Stimulated activated CD8-positive, alpha-beta memory T cell treated with anti-CD3 and anti-CD28 coated beads, Interleukin-15, amount 100 ng/mL, for 48 hours (primary cell): ENCODE measurements around the gene UBQLN4.

Experiments
- DNase-seq, 2 donors: peaks; one replicate each; pipeline ENCODE4 v3.0.0-alpha.2; 2020; ENCODE audit warnings: low read depth in 2 of 2

Gene UBQLN4

DNA sequence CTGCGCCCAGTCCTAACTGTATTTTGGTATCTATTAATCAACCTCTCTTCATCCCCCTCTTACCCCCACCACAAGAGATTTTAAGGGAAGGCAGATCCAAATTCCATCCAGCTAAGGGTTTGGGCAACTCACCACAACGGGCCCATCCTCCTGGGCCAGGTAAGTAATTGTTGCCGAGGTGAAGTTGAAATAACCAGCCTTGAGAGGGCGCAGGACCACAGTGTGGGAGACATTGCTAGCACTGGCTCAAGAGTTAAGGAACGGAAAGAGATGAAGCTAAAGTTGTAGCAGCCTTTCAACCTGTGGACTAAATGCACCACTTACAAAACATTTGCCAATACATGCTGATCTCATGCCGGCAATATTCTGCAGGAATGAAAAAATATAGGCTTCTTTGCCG, 38.8 kb downstream of the UBQLN4 start:
- no peak for DNase-seq

DNA sequence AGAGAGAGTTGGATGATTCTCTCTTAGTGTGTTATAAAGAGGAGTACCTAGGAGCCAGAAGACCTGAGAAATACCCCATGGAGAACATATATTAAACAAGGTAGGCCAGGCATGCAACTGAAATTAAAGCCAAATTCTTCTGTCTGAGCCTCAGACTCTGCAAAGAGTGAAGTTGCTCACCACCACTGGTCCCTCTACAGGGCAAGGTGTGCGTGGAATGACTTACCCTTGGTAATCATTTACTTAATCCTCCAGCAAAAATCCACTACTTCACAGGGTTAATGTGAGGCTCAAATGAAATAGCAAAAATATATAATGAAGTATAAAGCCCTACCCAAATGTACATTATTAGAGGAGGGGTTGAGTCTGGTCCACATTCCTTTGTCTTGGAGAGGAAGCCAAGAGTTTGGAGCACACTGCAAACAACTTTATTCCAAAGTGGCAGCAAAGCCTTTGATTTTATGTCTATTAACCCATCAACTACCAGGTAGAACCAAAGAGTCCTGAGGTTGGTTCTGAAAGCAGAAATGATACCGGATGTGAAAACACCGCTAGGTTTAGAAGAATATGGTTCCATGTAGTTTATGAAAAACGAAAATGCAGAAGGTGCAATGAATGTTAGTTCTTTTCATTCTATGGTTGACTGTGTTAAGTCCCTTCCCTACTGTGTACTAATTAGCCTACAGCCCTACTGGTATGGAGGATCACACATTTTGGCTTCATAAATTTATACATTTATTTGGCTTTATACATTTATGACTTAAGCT, 41.4 kb downstream of the UBQLN4 start:
- DNase-seq, result no peak

DNA sequence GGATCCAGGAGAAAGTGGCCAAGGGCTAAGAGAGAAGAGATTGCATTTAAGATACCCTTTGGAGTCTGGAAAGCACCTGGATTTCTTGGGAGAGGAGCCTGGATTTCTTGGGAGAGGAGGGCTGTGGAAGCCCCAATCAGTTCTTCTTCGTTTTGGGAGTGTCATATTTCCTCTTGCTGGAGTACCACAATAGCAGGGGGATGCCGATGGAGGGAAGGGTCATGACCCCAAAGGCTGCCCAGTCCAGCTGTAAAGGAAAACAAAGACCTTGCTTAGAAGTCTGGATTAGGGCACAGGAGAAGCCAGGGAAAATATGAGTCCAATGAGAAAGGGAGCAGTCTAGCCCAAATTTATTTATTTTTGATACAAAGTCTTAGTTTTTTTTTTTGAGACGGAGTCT, 44.2 kb downstream of the UBQLN4 start:
- no peak for DNase-seq

DNA sequence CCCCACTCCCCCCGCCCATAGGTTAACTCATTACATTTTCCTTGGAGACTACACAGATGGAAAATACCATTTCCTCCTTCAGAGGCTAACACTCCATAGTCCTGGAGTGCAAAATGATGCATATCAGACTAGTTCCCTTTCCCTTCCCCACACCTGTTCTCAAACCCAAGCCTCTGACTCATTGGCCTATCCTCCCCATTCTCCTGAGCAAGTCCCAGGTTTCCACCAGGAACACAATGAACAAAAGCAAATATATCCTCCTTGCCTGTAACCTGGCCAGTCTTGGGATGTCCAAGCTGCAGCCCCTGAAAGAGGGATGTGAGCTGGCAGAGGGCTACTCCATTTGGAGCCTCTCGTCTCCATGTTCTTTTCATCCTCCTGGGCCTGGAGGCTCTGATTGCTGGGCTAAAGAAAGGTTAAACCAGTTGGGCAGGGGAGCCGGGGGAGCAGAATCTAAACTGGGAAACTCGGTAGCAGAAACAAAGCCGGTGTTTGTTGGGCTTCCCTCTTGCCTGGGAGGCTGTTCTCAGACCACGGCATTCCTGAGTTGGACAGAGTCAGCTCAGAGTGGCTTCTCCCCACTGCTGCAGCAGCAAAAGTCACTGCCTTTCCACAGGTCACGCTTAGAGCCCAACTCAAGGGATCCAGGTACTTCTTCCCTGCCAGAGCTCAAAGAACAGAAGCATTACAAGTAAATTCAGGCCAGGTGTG, 46.8 kb downstream of the UBQLN4 start:
- no peak for DNase-seq

DNA sequence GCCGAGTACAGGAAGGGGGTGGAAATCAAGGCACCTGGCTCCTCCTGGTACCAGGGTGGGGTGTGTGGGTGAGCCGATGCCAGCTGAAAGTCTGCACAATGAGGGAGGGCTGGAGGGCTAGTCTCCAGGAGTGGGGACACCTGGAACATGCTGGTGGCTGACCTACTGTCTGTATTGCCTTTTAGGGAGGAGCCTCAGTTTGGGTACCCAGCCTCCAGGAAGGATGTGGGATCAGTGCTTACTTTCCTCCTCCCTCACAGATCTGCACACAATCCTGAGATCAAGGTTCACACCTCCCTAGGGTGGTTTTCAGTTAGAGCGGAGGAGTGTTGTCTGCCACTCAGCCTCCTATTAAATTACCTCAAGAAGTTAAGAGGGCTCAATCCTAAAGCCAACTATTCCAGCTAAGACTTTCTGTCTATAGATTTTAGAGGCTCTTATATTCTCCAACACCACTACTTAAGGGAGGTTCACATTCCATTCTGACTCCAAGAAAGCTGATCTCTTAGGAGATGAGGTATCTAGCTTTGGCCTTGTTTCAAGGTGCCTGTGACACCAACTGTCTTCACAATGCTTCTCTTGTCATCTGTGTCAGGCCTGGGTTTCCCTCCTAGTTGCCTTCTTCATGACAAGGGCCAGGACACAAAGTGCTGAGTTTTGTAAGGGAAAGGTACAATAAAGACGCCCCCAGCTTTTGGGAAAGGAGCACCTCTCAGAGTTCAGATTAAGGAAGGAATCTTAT, 48.6 kb downstream of the UBQLN4 start:
- DNase-seq, result no peak

DNA sequence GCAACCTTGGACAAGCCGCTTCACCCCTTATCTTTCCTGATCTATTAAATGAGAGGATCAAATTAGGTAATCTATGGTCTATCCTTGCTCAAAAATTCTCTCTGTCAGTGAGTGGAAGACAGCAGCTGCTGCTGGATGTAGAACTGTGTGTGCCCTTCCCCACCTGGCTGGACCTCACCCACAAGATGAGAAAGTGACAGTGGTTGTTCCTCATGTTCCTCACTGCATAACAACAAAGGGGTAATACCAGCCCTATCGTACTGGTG, 49.7 kb downstream of the UBQLN4 start:
- DNase-seq, result no peak

DNA sequence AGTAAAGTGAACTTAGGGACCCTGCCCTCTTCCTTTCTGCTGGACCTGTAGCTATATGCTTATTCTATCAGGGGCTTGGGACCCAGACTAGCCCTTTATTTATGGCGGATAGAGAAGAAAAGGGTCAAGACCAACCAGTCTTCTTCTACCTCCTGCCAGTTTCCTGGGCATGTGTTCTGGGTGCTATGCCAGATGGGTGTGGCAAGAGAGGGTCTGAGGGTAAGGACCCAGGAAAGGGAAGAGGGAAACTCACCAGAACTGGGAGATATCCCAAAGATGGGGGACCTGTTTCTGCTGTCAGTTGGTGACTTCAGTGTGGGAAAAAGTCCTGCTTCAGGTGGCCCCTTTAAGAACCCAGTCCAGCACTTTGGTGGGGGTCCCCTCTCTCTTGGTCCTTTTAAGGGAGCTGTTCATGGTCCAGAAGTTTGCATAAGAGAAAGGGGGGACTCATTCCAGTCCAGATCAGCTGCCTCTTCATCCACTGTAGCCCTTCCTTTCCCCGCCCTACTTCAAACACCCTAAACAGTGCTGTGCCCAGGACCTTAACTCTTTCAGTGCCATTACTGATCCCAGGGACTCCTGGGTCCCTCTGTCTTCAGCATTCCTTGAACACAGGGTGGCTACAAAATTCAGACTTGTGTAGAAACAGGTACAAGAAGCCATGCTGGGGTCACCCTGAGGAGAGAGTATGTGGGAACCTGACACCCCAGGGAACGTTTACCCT, 51.2 kb downstream of the UBQLN4 start:
- no peak for DNase-seq

DNA sequence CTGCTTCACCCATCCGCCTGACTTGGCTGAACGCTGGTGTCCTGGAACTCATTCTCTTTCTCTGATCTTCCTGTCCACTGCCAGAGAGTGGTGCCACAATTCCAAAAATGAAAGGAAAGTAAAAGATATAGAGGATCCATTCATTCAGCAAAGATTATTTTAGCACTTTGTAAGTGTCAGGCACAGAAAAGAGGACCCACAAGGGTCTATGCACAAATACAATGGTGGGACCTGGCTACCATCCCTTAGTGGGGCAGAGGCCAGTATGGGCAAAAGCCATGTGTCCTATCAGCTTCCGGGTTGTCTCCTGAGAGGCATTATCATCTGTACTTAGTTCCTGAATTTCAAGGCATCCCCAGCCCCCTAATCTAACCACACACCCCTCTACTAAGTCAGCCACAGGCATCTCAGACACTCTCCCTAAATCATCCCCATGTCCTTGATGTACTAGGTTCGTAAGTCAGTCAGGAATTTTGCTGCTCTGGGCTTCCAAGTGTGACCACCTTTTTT, 51.9 kb downstream of the UBQLN4 start:
- DNase-seq, result no peak

DNA sequence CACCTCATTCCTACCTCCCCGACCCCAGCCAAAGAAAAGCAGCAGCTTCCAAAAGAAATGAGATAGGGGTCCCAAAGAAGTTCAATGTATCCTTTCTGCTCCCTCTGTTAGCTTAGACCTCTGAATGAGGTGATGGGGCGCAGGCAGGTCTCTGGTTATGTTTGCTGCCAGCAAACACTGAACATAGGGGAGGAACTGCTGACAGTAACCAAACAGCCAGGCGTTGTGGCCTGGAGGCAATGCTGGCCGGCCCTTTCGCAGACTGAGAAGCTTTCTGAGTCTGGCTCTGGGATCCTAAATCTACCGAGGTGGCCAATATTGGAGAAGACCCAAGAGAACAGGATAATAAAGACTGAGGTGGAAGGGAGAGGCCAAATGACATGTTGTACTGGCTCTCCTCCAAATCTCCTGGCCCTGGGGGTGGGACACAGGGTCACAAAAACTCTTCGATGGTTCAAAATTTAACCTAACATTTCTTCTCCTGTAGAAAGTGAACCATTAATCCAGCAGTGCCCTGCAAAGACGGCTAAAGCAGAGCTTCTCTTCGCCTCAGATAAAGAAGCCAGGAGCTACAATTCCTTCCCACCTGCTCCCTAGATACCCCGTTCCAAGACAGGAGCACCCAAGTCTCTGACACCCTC, 52.5 kb downstream of the UBQLN4 start:
- DNase-seq, result no peak

DNA sequence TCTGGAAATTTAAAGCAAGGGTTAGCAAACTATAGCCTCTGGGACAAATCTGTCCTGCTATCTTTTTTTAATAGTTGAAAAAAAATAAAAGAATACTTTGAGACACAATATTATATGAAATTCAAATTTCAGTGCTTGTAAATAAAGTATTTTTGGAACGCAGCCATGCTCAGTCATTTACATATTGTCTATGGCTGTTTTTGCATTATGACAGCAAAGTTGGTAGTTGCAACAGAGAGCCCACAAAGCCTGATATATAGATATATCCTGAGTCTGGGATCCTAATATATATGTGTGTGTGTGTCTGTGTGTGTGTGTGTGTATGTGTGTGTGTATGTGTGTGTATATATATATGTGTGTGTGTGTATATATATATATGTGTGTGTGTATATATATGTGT, 53.6 kb downstream of the UBQLN4 start:
- DNase-seq, result no peak

DNA sequence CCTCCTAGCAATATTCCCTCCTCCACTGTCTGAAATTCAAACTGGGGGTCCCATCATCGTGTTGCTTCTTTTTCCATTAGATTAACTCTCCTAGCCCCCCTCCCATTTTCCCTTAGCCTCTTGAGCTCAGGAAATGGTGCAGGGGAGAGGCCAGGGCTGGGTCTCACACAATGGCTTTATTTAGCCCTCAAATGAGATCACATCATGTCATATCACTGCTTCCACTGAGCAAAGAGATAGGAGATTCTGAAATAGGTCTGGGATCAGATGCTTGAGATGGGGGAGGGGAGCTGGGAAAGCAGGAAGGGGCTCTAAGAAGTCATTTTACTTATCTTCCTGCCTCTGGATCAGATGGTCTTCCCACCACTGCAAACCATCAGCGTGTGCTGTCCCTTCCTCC, 57.4 kb downstream of the UBQLN4 start:
- DNase-seq, result no peak

DNA sequence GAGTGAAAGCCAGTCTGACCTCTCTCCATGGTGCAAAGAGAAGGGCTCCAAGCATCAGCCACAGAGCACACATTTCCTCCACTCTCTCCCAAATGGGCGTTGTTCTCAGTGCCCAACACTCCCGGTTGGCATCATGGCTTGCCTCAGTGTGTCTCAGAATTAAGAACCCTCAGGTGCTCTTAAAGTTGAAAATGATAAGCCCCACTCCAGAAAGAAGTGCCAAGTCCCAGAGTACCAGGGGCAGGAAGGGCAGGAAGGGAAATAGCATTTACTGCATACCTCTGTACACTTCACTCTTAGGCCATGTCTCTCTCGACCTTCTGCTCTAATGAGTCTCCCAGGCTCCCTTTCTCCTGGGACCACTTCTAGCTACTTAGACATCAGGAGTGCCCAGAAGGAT, 60.0 kb downstream of the UBQLN4 start:
- no peak for DNase-seq

DNA sequence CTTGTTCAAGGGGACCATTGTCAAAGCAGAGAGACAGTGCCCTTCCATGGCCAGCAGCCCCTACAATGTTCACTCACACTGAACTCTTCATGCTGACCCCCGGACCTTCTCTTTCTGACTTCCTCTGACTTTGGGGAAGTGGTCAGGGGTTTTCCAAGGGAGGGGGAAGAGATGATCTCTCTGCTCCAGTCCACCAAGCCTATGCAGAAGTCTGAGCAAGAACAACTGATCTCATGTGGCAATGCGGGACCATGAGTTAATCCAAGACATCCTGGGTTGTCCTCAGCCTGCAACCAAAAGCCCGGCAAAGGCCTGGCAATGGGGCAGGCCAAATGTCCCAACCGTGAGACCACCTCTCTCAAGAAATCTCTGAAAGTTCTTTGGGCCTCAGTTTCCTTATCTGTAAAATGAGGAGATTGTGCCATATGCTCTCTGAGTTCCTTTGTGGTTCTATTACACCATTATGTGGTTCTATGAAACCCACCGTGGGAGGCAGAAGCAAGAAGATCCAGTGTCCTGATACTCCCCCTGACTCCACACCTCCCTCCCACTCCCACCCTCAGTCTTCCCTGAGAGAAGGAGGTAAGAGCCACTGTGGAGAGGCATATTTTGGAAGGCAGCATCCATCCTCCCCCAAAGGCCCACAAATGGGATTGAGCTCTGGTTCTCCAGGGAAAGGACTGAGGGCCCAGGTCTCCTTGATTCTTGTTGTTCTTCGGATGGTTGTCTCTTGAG, 63.4 kb downstream of the UBQLN4 start:
- no peak for DNase-seq

DNA sequence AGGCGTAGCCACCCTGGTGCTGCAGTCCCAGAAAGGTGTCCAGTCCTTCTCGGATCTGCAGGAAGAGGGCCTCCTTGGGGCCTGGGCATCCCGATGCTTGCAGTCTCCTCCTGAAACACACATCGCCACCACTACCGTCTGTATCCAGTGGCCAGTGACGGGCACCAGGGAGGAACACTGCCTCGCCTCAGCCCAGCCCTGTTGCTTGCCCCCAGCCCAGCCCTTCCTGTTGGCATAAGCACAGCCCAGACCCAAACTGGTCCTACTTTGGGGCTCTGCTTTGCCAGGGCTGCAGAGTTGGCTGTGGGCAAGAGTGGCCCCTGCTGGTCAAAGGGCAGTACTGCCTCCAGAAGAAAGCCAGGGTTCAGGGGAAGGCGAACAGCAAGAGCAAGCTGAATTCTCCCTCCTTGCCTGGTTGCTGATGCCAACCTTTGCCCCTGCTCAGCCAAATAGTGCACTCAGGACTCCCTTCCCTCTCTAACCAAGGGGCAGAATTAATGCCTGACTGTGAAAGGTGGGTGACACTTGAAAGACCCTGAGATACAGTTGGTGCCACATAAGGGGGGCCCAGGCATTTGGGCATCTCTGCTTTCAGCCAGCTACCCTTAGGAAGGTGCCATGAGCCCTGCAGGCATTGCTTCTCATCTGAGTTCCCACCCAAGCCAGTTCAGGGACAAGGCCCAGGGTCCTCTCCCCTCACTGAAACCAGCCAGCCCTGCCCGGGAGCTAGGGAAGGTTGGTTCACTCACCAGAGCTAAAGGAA, 64.2 kb downstream of the UBQLN4 start:
- peak; percentile 46 to 58 for DNase-seq
